Measurements from ENCODE around the gene CD248.
"Not testable (repeated sequence)": the region's sequence is repeated elsewhere in the genome, so short reads cannot be mapped to it uniquely, and the experiment has no call there.

CD248 gene

DNA sequence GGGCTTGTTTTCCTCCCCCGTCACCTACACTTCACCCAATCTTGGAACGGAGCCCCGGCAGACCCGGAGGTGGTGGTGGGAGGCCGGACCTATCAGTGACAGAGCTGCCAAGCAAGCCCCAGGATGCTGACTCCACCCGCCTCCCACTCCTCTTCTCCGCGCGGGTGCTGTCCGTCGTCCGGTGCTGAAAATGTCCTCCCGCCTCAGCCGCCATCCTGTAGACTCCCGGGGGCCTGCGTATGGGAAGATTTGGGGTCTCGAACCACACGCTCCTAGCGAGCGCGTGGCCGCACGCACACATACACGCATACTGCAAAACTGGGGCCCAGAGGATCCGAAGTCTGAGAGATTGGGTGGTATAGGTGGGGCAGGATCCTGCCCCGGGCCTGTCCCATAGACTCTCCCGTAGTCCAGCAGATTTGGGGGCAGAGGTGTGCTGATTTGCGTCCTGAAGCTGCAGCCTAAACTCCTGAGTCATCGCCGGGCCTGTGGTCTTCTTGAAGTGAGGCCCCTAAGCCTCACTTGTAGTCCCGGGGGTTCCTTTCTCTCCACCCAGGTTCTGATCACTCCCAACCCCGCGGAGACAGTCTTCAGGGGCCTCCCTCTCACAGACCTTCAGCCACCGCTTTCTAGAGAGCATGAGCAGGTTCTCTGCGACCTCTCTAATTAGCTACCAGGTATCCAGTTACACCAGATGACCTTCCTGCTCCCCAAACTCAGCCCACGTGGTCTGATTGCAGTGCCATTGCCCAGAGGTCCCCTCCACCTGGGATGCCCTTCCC lies 27.1 kb downstream of the CD248 start:
- DNase-seq (ENCODE audit: low spot score), result no peak

DNA sequence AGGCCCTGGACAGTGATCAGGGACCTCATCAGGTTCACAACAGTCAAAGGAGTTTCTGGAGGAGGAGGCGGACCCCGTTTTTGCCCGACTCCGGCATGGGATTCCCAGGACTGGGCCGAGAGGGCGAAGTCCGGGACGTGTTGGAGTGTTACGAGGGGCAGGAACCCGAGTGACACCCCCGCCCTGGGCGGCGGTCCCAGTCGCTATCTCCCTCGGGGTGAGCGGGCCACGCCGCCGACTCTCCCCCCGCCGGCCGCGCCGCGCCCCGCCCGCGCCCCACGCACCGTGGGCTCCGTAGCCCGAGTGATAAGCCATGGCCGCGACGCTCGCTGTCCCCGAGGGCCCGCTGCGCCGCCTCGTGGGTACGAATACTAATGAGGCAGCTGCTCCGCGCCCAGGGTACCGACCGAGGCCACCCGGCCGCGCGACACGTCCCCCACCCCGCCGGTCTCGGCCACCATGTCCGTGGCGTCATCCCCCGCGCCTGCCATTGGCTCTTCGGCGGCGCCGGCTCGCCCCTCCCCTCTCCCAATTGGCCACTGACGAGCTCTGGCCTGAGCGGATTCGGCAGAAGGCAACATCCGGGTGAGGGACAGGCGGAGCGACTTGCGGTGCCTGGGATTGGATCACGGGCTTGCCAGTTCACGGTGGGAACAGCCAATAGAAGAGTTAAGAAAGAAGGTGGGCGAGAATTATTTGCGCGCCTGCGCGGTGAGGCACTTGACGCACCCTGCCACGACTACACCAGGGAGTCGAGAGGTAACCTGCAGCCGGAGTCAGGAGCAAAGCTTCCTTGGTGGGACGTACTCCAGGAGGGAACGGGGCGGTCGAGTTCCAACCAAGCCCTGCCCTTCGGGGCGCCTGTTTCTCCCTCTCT lies 27.9 kb downstream of the CD248 start, which contains the start of gene YIF1A:
YIF1A (minus strand) TSS at position 473 of the 877 bp plus-strand sequence; CDS start at position 315, 158 bp downstream.
- peak; percentile 97 for DNase-seq (ENCODE audit: low spot score)

DNA sequence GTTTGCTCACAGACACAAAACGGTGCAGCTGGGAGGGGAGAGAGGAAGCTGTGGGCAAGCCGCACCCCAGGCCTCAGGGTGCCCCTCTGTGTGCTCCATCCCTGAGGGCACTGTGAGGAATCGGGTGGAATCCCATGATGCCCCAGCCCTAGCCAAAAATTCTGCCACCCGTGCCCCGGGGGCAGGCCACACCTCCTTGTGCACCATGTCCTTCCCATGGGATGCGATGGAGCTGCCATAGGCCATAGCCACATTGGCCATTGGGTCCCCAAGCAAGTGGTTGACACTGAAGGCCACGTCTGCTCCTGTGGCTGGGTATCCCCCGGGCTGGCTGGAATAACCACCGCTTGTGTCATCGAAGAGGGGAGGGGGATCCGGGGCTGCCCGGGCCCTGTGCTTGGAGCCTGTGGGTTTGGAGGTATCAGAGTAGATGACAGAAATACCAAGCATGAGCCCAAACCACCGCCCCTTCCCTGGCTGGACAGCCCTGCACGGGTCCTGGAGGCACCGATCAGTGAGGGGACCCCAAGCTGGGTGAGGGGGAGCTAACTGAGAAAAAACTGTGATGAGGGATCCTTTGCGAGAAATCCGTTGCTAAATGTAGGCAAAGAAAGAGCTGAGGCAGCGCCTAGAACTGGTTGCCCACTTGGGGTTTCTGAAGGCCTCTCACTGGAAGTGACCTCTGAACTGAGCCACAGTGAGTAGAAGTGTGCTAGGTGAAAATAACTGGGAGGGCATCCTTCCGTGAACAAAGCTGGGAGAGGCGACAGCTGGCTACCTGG lies 28.8 kb downstream of the CD248 start:
- DNase-seq (ENCODE audit: low spot score), result no peak

DNA sequence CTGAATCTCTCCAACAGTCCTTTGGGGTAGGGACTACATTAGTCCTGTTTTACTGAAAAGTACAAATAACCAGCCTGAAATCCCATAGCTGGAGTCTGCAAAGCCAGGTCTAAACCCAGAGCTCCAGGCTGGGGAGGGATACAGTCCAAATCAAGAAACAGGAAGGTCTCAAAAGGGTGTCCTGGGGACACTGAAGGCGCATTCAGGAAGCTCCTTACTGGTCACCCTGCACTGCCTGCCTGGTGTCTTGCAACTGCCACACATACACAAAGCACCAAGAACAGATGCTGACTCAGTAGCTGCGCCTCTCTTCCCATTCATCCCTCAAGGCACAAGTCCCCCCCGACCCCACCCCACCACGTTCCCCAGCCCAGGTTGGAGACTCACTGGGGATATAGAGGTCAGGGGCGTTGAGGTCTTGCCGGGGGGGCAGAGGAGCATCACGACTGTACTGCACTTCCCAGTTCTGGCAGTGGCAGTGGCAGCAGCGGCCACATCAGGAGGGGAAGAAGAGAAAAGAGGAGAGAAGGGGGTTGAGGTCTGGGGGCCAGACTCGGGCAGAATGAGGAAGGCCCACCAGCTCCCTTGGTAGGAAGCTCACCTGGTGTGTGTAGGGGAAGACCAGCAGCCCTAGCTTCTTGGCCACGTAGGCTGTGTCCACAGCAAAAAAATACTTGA lies 29.5 kb downstream of the CD248 start:
- no peak for DNase-seq (ENCODE audit: low spot score)

DNA sequence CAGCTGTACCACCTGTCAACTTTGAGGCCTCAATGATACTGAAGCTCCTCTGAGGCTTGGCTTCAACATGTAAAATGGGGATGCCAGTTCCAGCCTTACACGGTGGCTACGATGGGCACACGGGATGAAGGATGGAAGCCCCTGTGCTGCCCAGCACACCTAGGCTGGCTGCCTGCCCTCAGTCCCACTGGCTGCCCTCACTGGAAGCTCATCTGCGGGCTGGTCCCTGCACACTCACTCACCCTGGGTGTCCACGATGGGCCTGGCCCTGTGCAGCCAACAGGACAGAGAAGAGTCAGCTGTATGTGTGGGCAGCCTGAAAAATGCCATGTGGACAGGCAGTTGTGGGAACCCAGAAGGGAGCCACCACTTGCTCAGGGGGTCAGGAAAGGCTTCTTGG lies 30.1 kb downstream of the CD248 start:
- no peak for DNase-seq (ENCODE audit: low spot score)

DNA sequence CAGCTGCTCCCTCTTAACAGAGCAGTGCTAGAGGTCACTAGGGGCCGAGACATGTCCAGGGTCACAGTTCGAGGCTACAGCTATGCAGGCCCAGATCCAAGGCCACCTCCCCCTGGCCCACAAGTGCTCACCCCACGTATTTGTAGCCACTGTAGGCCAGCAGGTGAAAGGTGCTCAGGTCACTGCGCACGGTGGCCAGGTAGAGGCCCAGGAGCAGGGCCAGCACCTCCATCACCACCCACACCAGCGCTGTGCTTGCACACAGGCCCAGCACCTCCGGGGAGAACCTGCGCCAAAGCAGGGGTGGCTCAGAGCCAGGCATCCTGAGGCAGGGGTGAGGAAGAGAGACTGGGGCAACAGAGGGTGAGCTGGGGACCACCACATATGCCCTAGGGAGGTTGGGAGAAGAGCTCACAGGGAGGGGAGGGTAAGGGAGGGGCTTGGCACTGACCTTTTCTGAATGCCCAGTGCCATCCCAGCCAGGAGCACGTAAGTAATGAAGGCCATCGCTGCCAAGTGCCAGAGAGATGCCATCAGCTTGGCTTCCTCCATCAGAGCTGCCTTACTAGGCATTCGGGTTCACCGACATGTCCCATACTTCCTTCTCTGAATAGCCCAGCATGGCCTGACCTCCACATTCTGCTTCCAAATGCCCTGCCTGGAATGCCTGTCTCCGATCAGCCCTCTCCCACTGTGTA lies 31.4 kb downstream of the CD248 start:
- DNase-seq (ENCODE audit: low spot score), result no peak

DNA sequence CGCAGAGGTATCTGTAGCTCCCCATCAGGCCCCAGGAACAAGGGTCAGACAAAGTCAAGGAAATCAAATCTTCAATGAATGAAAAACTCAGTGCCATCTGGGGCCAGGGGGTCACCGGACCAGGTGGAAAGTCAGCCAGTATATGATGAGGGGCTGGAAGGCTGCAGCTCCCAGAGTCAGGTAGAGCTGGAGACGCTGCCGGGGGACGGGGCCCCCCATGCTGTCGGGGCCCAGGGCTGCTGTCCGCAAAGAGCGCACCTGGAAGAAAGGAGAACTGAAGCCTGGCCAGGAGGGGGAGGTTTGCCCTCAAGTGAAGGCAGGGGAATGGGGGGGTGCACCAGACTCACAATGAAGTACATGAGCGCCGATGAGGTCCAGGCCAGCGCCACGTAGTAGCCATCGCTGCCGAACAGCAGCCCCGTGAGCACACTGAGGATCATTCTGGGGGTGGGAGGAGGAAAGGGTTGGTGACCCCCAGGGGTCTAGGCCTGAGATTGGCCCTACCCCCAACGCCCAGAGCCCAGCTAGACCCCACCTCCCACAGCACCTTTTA lies 32.2 kb downstream of the CD248 start:
- DNase-seq (ENCODE audit: low spot score), result no peak

DNA sequence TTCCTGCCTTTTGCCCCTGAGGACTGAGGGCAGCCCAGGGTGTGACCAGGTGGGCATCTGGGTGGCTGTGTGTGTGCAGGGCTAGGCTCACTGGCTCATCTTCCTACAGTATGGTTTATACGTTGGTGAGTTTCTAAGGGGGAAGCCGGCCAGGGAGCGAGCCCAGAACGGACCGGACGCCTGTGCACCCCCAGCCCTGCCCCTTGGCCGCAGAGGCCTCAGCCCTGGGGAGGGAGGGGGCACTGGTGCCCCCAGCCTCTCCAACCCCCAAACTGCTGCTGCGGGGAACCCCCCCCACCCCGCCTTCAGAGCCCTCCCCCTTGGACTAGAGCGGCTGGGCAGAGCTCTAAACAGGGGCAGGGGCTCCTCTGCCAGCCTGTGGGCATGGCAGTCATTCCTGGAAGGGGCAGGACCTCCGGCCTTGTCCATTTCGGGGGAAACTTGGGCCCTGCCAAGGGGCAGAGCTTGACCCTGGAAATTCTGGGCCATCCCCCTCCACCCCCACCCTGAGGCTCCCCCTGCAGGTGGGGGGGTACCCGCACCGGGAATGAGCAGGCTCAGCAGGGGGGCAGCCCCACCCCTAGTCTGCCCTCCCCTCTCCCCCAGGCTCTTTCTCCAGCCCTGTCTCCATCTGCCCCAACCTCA lies 33.3 kb downstream of the CD248 start:
- no peak for DNase-seq (ENCODE audit: low spot score)

DNA sequence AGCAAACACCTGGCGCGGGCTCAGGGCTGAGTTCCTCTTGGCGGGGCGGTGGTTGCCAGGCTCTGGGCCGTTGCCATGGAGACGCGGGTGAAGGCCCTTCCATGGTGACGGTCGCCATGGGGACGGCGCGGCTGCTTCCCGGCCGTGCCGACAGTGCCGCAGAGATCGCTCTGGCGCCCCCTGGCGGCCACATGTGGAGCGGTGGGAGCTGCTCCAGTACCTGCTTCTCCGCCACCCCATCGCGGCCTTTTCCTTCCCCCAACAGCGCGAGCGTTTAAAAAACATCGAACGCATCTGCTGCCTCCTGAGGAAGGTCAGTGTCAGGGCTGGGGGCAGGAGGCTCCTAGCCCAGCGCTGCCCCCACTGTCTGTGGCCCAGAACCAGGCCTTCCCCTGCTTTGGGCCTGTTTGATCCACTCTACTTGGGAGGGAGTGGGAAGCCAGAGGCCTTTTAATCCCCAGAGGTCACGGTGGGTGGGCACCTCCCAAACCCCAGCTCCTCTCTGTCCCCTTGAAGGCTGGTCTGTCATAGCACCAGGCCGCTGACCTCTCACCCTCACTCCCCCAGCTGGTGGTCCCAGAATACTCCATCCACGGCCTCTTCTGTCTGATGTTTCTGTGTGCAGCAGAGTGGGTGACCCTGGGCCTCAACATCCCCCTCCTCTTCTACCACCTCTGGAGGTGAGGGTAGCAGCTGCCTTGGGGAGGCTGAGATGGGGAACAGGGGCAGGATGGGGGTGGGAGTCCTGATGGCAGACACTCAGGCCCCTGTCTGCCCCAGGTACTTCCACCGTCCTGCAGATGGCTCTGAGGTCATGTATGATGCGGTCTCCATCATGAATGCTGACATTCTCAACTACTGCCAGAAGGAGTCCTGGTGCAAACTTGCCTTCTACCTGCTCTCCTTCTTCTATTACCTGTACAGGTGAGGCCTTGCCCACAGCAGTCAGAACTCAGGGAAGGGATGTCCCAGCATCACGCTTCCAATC lies 34.1 kb downstream of the CD248 start:
- peak; percentile 97 for DNase-seq (ENCODE audit: low spot score)

DNA sequence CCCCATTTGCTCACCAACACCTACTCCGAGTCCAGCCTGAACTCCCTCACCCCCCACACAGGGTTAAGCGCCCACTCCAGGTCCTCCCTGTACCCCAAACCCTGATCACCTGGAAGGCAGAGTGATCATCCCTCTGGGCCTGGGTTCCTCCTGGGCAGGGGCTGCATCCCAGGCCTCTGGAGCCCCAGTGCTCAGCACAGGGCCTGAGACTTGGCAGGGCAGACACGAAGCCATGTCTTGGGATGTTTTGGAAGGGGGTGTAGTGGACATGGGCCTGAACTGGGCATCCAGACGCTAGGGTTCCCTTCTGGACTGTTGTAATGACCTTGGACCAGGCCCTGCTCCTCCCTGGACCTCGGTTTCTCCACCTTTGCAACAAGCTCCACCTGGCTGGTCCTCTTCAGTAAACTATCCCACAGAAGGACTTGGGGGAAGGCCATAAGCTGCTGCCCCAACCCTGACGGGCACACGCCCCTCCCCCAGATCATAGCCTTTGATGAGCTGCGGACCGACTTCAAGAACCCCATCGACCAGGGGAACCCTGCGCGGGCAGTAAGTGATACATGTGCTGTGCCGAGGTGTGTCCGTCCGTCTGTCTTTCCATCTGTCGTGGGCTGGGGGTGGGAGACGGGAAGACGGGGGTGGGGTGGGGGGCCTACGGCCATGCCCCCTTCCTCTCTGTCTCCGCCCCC lies 34.9 kb downstream of the CD248 start:
- DNase-seq (ENCODE audit: low spot score), result no peak

DNA sequence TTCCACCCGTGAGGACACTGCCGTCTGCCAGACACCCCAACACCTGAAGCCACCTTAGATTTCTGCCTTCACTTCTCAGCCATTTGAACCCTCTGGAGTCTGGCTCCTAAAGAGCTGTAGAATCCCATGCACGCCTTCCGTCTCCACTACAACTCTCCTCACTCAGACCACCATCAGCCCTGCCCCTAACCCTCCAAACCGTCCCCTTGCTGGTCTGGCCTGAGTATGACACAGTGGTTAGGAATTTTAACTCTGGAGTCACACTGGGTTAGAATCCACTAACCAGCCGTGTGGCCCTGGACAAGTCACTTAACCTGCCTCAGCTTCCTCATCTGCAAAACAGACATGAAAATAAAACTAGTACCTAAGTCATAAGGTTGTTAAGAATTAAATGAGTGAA lies 35.8 kb downstream of the CD248 start:
- DNase-seq (ENCODE audit: low spot score), result no peak

DNA sequence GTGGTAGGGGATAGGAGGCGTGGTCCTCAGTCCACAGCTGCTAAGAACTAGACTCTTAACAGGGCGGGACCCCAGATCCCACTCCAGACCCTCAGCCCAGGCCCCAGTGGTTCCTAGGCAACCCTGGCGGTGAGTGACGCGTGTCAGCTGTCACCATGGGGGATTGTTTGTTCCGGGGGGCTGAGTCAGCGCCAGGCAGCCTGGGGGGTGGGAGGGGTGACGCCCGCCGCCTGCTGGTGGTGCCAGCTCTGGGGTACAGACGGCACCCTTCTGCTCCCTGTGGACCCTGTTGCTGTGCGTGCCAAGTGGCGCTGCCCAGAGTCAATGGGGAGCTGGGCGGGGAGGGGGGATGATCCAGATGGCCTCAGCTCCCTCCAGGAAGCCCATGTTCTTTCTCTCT lies 36.4 kb downstream of the CD248 start:
- peak; percentile 65 for DNase-seq (ENCODE audit: low spot score)

DNA sequence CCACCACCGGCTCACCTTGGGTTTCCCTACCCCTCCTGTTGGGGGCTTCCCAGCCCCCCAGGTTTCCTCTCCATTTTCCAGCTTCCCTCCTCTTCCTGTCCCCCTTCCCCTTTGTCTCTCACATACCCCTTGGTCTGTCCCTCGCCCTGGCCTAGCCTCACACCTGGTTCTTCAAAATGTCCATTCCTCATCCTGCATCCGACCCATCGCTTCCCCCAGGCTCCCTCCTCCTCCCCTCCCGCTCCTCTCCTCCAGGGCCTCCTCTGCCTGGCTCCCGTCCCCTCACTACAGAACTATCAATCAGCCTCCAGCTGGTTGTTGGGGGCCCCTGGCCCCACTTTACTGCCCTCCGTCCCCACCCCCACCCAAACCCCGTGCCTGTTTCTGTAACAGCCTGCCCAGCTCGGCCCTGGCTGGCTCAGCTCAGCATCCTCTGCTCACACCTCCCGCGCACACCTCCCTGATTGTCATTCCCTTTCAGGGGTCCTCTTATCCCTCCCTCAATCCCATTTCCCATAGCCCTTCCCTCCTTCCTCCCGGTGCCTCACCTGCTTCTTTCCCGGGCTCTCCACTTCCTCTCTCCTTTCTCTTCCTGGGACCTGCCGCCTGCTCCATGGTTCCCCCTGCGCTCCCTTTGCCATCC lies 37.6 kb downstream of the CD248 start:
- DNase-seq (ENCODE audit: low spot score), result no peak

DNA sequence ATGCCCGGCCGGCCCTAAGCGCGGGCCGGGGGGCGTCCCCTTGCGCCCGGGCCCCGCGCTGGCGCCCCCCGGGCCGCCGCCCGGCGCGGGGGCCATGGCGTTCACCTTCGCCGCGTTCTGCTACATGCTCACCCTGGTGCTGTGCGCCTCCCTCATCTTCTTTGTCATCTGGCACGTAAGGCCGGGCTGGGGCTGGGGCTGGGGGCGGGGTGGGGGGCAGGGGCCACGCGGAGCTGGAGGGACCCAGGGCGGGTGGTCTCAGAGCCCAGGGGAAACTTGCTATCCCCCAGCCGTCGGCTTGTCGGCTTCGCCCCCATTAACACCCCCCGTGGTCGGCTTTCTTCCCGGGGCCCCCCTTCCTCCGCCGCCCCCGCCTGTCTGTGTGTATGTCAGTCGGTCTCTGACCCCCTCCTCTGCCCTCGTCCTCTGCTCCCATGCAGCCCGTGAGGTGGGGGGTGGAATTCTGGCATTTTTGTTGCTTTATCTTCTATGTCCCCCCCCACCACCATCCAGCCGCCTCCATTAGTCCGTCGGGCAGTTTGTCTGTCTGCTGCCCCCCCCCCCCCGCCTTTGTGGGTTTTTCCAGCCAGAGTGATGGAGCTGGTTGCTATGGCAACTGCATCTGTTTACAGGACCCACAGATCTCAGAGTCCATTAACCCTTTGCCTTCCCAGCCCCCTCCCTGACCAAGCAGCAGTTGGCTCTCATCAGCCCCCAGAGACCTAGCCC lies 38.3 kb downstream of the CD248 start:
- no peak for DNase-seq (ENCODE audit: low spot score)

DNA sequence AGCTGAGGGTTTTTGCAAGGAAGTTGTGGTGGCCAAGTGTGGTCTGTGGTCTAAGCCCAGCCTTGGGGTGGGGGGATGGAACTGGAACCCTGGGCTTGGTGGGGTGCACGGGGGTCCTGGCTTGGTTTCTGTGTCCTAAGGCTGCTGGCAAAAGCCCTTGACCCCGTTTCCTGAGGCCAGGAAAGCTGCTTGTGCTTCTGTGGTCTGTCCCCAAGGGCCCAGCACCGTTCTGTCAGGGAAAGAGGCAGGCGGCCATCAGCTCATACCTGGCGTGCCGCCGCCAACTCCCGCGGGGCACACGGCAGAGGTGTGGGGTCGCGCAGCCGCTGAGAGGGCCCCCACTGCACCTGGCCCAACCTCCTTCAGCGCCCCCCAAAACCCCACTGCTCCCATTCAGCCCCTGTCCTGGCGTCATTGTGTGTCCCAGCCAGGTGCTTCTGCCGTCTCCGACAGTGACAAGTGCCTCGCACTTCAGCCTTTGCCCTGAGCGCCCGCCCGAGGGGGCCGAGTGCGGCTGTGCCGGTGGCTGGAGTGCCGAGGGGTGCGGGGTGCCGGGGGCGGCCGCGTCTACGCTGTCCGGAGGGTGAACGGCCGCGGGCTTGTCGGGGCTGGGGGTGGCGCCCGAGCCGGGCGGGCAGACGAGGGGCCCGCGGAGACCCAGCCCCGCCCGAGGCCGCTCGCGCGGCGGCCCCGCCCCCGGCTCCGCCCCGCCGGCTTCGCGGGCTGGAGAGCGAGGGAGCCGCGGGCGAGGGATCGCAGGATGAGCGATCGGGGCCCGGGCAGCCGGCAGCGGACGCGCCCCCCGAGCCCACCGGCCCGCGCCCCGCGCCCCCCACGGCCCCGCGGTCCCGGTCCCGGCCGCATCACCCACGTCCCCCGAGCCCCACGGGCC lies 39.1 kb downstream of the CD248 start, which contains the start of gene CNIH2:
CNIH2 (plus strand) TSS at position 705 of the 892 bp plus-strand sequence. CDS start 282 bp downstream, outside the sequence.
- DNase-seq (ENCODE audit: low spot score), result peak; percentile 87

DNA sequence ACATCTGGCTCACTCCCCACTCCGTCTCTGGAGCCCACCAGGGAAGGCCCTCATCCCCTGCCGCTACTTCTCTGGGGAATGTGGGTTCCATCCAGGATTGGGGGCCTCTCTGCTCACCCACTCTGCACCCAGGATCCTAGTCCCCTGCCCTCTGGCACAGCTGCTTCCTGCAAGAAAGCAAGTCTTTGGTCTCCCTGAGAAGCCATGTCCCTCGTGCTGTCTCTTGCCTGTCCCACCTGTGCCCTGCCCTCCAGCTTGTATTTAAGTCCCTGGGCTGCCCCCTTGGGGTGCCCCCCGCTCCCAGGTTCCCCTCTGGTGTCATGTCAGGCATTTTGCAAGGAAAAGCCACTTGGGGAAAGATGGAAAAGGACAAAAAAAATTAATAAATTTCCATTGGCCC lies 39.8 kb downstream of the CD248 start:
- DNase-seq (ENCODE audit: low spot score), result not testable (repeated sequence)
